Esophagus (tissue), 2 donors: Measurements from ENCODE around the gene PODN. TPM values are rescaled to one million over a fixed set of nuclear protein-coding genes. Genes with fewer than 3 reads are reported as not detected.

Source experiments
- H3K27ac ChIP-seq, 2 donors: one replicate each; pipeline ENCODE4 v1.5.1; 2013; ENCODE audit warnings: low read depth in 2 of 2, mild to moderate bottlenecking in 2 of 2, inconsistent platforms in 1 of 2, low read length in 1 of 2, moderate library complexity in 1 of 2
- H3K27me3 ChIP-seq, 2 donors: one replicate each; pipeline ENCODE4 v1.6.1; 2013; ENCODE audit warnings: low read length in 2 of 2, control low read depth in 1 of 2, mild to moderate bottlenecking in 1 of 2; ENCODE audit not compliant: insufficient read depth in 2 of 2, control insufficient read depth in 1 of 2
- H3K36me3 ChIP-seq, 2 donors: one replicate each; pipeline ENCODE4 v1.6.1; 2013; ENCODE audit warnings: low read length in 1 of 2; ENCODE audit not compliant: control insufficient read depth in 2 of 2, insufficient read depth in 2 of 2
- H3K4me1 ChIP-seq, 2 donors: one replicate each; pipeline ENCODE4 v1.6.1; 2013; ENCODE audit warnings: low read length in 1 of 2; ENCODE audit not compliant: control insufficient read depth in 2 of 2, insufficient read depth in 2 of 2
- H3K4me3 ChIP-seq, 2 donors: one replicate each; pipeline ENCODE4 v1.5.1; 2013; ENCODE audit warnings: low read length in 2 of 2, mild to moderate bottlenecking in 2 of 2, low read depth in 1 of 2, moderate library complexity in 1 of 2
- H3K9me3 ChIP-seq, 2 donors: one replicate each; pipeline ENCODE4 v1.6.1; 2013; ENCODE audit warnings: mild to moderate bottlenecking in 2 of 2, low read depth in 1 of 2, low read length in 1 of 2, moderate library complexity in 1 of 2; ENCODE audit not compliant: control insufficient read depth in 2 of 2, insufficient read depth in 1 of 2
- WGBS, 2 donors: extraction: QIAGEN DNeasy Blood & Tissue Kit; methylation state at CpG; one replicate each; pipeline ENCODE4 v1.1.7; 2013; 5-methylcytosine and 5-hydroxymethylcytosine counted together
- polyA plus RNA-seq, 2 donors: library from polyadenylated mRNA; stranded (reverse); fragments of 200-250 nt; gene quantifications; one replicate each; pipeline ENCODE4 v1.2.3, GENCODE V29; 2013
- donor health status: healthy with polysubstance abuse.
- donor health status: Bipolar disorder and iron deficiency.

Gene PODN
- polyA plus RNA-seq, 2 donors, result 5.0 to 8.3 TPM

- no peak overlapping the region for H3K4me3 ChIP-seq
- H3K27me3 ChIP-seq, result no peaks in the 10 kb centered on the region
- H3K36me3 ChIP-seq, result peaks cover 0 to 4% of the 10 kb centered on the region in 2 donors
- 78 to 82% methylated on average over 2 of the region's 2 CpGs for WGBS, 2 donors
- no peaks in the 10 kb centered on the region for H3K9me3 ChIP-seq
- H3K27ac ChIP-seq, result no peak overlapping the region
- H3K4me1 ChIP-seq, result no peaks in the 10 kb centered on the region
Measured at GRCh38 chr1:53025769-53026112, 36.3 kb upstream of the PODN start.

GRCh38 chr1:53026254-53026653 is 35.8 kb upstream of the PODN start:
- no peak overlapping the region for H3K4me3 ChIP-seq
- H3K9me3 ChIP-seq, result no peaks in the 10 kb centered on the region
- H3K4me1 ChIP-seq, result no peaks in the 10 kb centered on the region
- H3K27me3 ChIP-seq, result no peaks in the 10 kb centered on the region
- 70 to 72% methylated on average over 2 of the region's 2 CpGs for WGBS, 2 donors
- no peak overlapping the region for H3K27ac ChIP-seq
- H3K36me3 ChIP-seq, result peaks cover 0 to 4% of the 10 kb centered on the region in 2 donors

GRCh38 chr1:53031732-53032131 is 30.3 kb upstream of the PODN start:
- H3K4me3 ChIP-seq, result no peak overlapping the region
- H3K36me3 ChIP-seq, result peaks cover 0 to 8% of the 10 kb centered on the region in 2 donors
- H3K27me3 ChIP-seq, result no peaks in the 10 kb centered on the region
- H3K9me3 ChIP-seq, result no peaks in the 10 kb centered on the region
- H3K4me1 ChIP-seq, result no peaks in the 10 kb centered on the region
- no peak overlapping the region for H3K27ac ChIP-seq
- whole genome bisulfite sequencing, 2 donors, result 63 to 81% methylated on average over 1 of the region's 1 CpG

GRCh38 chr1:53037159-53037558 is 24.9 kb upstream of the PODN start:
- Histone ChIP-seq H3K27me3 (no peaks in the 10 kb centered on the region), H3K4me3 (no peak overlapping the region), H3K9me3 (no peaks in the 10 kb centered on the region), H3K4me1 (no peaks in the 10 kb centered on the region), H3K27ac (no peak overlapping the region), H3K36me3 (peaks cover 0 to 4% of the 10 kb centered on the region in 2 donors)
- 81 to 91% methylated on average over 4 of the region's 4 CpGs for WGBS, 2 donors

- Histone ChIP-seq H3K4me3 (no peak overlapping the region), H3K27ac (no peak overlapping the region), H3K4me1 (no peaks in the 10 kb centered on the region), H3K9me3 (no peaks in the 10 kb centered on the region), H3K36me3 (peaks cover 0 to 4% of the 10 kb centered on the region in 2 donors), H3K27me3 (no peaks in the 10 kb centered on the region)
- WGBS, 2 donors, result 90 to 91% methylated on average over 3 of the region's 3 CpGs
Measured at GRCh38 chr1:53038566-53038965, 23.4 kb upstream of the PODN start.

GRCh38 chr1:53043271-53043670 is 18.7 kb upstream of the PODN start:
- Histone ChIP-seq H3K27me3 (no peaks in the 10 kb centered on the region), H3K4me1 (no peaks in the 10 kb centered on the region), H3K27ac (no peak overlapping the region), H3K9me3 (no peaks in the 10 kb centered on the region), H3K4me3 (no peak overlapping the region), H3K36me3 (peaks cover 4 to 6% of the 10 kb centered on the region in 2 donors)

GRCh38 chr1:53044926-53045325 is 17.1 kb upstream of the PODN start:
- Histone ChIP-seq H3K4me1 (no peaks in the 10 kb centered on the region), H3K9me3 (no peaks in the 10 kb centered on the region), H3K36me3 (peaks cover 3 to 6% of the 10 kb centered on the region in 2 donors), H3K27me3 (no peaks in the 10 kb centered on the region), H3K27ac (no peak overlapping the region), H3K4me3 (no peak overlapping the region)
- 83 to 87% methylated on average over 5 of the region's 5 CpGs for WGBS, 2 donors

GRCh38 chr1:53046930-53047329 is 15.1 kb upstream of the PODN start:
- H3K9me3 ChIP-seq, result no peaks in the 10 kb centered on the region
- H3K27me3 ChIP-seq, result no peaks in the 10 kb centered on the region
- H3K4me1 ChIP-seq, result no peaks in the 10 kb centered on the region
- no peak overlapping the region for H3K27ac ChIP-seq
- peaks cover 3 to 6% of the 10 kb centered on the region in 2 donors for H3K36me3 ChIP-seq
- 37 to 67% methylated on average over 2 of the region's 2 CpGs for WGBS, 2 donors
- H3K4me3 ChIP-seq, result no peak overlapping the region

- no peaks in the 10 kb centered on the region for H3K9me3 ChIP-seq
- H3K27me3 ChIP-seq, result no peaks in the 10 kb centered on the region
- peak overlapping the region in 1 of 2 donors; percentile 30 for H3K27ac ChIP-seq
- 74 to 75% methylated on average over 5 of the region's 5 CpGs for WGBS, 2 donors
- H3K4me1 ChIP-seq, result no peaks in the 10 kb centered on the region
- peaks cover 3 to 6% of the 10 kb centered on the region in 2 donors for H3K36me3 ChIP-seq
- no peak overlapping the region for H3K4me3 ChIP-seq
Measured at GRCh38 chr1:53047737-53048736, 14.0 kb upstream of the PODN start.
